HCT116 (cell line): ENCODE measurements around the gene PDC. TPM values are rescaled to one million over a fixed set of nuclear protein-coding genes. Genes with fewer than 3 reads are reported as not detected.

Experiments
- ATAC-seq: fragments of 200-7000 bp; cut with Tn5 transposase; 2 replicates; pipeline ENCODE4 v1.9.1; 2020; ENCODE audit warnings: mild to moderate bottlenecking, moderate library complexity
- BruUV-seq: library from RNA; stranded (reverse); fragments of 400-500 nt; replicated peaks from 2 replicates; lab custom pipeline; 2021; lab: Mats Ljungman, UMichigan
- CTCF ChIA-PET: fragments of 300-600 bp; sonication (Branson Sonifier 250); formaldehyde crosslinking; loops from one replicate; lab custom pipeline; 2021; ENCODE audit warnings: antibody characterized with exemption; lab: Charles Lee
- POLR2A ChIA-PET: fragments of 300-600, 350-600 bp; sonication (Branson Sonifier 250); formaldehyde crosslinking; loops from one replicate; lab custom pipeline; 2021; ENCODE audit warnings: antibody characterized with exemption; lab: Charles Lee
- RAD21 ChIA-PET, 2 experiments: fragments of 300-600 bp; sonication (Branson Sonifier 250); formaldehyde crosslinking; loops; one replicate each; lab custom pipeline; 2023; ENCODE audit warnings: low total read pairs in 2 of 2; ENCODE audit not compliant: uncharacterized antibody in 2 of 2, unreplicated experiment in 2 of 2, low non-redundant PET in 1 of 2; lab: Charles Lee
- DNase-seq: peaks from one replicate; pipeline ENCODE4 v3.0.0-alpha.2; 2010; ENCODE audit warnings: low read depth, low spot score
- H2AFZ ChIP-seq: fragments of 200-600 bp; shearing (Covaris generic), sonication (generic); 2 replicates; pipeline ENCODE4 v1.6.1; 2017; ENCODE audit warnings: low read depth, mixed run types, mixed read lengths, antibody characterized with exemption, low read length; ENCODE audit not compliant: poor library complexity, severe bottlenecking
- H3K27ac ChIP-seq: 2 replicates; pipeline ENCODE4 v1.5.1; 2012; ENCODE audit warnings: low read depth, low read length
- H3K27me3 ChIP-seq: fragments of 200-600 bp; sonication (generic); 2 replicates; pipeline ENCODE4 v1.6.1; 2016; ENCODE audit warnings: mixed run types, low read length, mixed read lengths; ENCODE audit not compliant: insufficient read depth
- H3K36me3 ChIP-seq, 2 experiments: fragments of 200-500 bp in 1 of 2; fragments of 200-600 bp in 1 of 2; sonication (Bioruptor generic) in 1 of 2; sonication (generic) in 1 of 2; 2 replicates each; pipeline versions ENCODE4 v1.5.1 to v1.6.1; 2014 to 2016; ENCODE audit warnings: low read length in 2 of 2, inconsistent platforms in 1 of 2, mixed read lengths in 1 of 2, mixed run types in 1 of 2; ENCODE audit not compliant: insufficient read depth in 2 of 2, control insufficient read depth in 1 of 2
- H3K4me1 ChIP-seq, 2 experiments: fragments of 200-600 bp in 1 of 2; sonication (generic) in 1 of 2; 2 replicates each; pipeline versions ENCODE4 v1.5.1 to v1.6.1; 2012 to 2017; ENCODE audit warnings: low read length in 2 of 2, inconsistent platforms in 1 of 2, mild to moderate bottlenecking in 1 of 2, mixed read lengths in 1 of 2, mixed run types in 1 of 2, moderate library complexity in 1 of 2; ENCODE audit not compliant: insufficient read depth in 2 of 2, control insufficient read depth in 1 of 2
- H3K4me2 ChIP-seq: fragments of 200-600 bp; sonication (generic); 2 replicates; pipeline ENCODE4 v1.6.1; 2017; ENCODE audit warnings: mixed run types, low read length, mixed read lengths
- H3K4me3 ChIP-seq, 2 experiments: fragments of 200-600 bp in 1 of 2; sonication (generic) in 1 of 2; replicated peaks in 1 of 2; 2 replicates each; pipeline ENCODE4 v1.5.1; 2011 to 2016; ENCODE audit warnings: low read length in 2 of 2, control low read depth in 1 of 2, low read depth in 1 of 2, mild to moderate bottlenecking in 1 of 2, mixed read lengths in 1 of 2, mixed run types in 1 of 2
- H3K79me2 ChIP-seq: fragments of 200-600 bp; sonication (generic); 2 replicates; pipeline ENCODE4 v1.6.1; 2017; ENCODE audit warnings: mild to moderate bottlenecking, mixed run types, low read length, moderate library complexity, mixed read lengths; ENCODE audit not compliant: insufficient read depth
- H3K9ac ChIP-seq: fragments of 200-600 bp; sonication (generic); 2 replicates; pipeline ENCODE4 v1.6.1; 2016; ENCODE audit warnings: low read length, mixed read lengths
- H3K9me2 ChIP-seq: fragments of 200-600 bp; sonication (generic), shearing (Covaris generic); 2 replicates; pipeline ENCODE4 v1.6.1; 2017; ENCODE audit warnings: mixed run types, mild to moderate bottlenecking, moderate library complexity; ENCODE audit not compliant: insufficient read depth
- H3K9me3 ChIP-seq, 2 experiments: fragments of 200-500 bp in 1 of 2; fragments of 200-600 bp in 1 of 2; sonication (Bioruptor generic) in 1 of 2; sonication (generic) in 1 of 2; 2 replicates each; pipeline ENCODE4 v1.6.1; 2014 to 2017; ENCODE audit warnings: low read length in 2 of 2, mixed read lengths in 2 of 2, inconsistent platforms in 1 of 2, low read depth in 1 of 2, mild to moderate bottlenecking in 1 of 2, mixed run types in 1 of 2, moderate library complexity in 1 of 2; ENCODE audit not compliant: control insufficient read depth in 1 of 2, insufficient read depth in 1 of 2
- H4K20me1 ChIP-seq: fragments of 200-600 bp; sonication (generic), shearing (Covaris generic); 2 replicates; pipeline ENCODE4 v1.6.1; 2017; ENCODE audit warnings: mixed run types, mild to moderate bottlenecking, moderate library complexity; ENCODE audit not compliant: insufficient read depth
- ELF1 ChIP-seq: IDR thresholded peaks from 2 replicates; pipeline ENCODE4 v1.6.1; 2012; ENCODE audit warnings: low read depth, borderline replicate concordance
- SIN3A ChIP-seq: IDR thresholded peaks from 2 replicates; pipeline ENCODE4 v1.6.1; 2012; ENCODE audit warnings: low read depth
- SRF ChIP-seq: IDR thresholded peaks from 2 replicates; pipeline ENCODE4 v1.6.1; 2012; ENCODE audit warnings: low read depth
- YY1 ChIP-seq: IDR thresholded peaks from 2 replicates; pipeline ENCODE4 v1.6.1; 2011; ENCODE audit warnings: low read length, low read depth, moderate library complexity, mild to moderate bottlenecking; ENCODE audit not compliant: insufficient replicate concordance; ENCODE audit errors: extremely low read depth
- ZNF274 ChIP-seq: fragments of 200-500 bp; sonication (Bioruptor generic); IDR thresholded peaks from 2 replicates; pipeline ENCODE4 v1.6.1; 2014; ENCODE audit warnings: mild to moderate bottlenecking, low read depth, low read length, inconsistent platforms
- intact Hi-C: fragments of 100-400 bp; cut with micrococcal nuclease; formaldehyde crosslinking; loops from 2 replicates; pipeline ENCODE4 v1.10.0; 2022
- total RNA-seq: library from RNA; stranded (reverse); gene quantifications from one replicate; pipeline ENCODE4 v1.2.1, GENCODE V29; 2021; ENCODE audit not compliant: unreplicated experiment
- TF ChIP-seq, protein P1 (sequence below): IDR thresholded peaks from 2 replicates; pipeline ENCODE4 v1.6.1; 2012
- TF ChIP-seq, protein P2 (sequence below): IDR thresholded peaks from 2 replicates; pipeline ENCODE4 v1.6.1; 2012
- TF ChIP-seq, protein P3 (sequence below): IDR thresholded peaks from 2 replicates; pipeline ENCODE4 v1.6.1; 2012; ENCODE audit warnings: low read depth

Gene PDC
- total RNA-seq, 1 experiment from 2014 or later: not detected

DNA sequence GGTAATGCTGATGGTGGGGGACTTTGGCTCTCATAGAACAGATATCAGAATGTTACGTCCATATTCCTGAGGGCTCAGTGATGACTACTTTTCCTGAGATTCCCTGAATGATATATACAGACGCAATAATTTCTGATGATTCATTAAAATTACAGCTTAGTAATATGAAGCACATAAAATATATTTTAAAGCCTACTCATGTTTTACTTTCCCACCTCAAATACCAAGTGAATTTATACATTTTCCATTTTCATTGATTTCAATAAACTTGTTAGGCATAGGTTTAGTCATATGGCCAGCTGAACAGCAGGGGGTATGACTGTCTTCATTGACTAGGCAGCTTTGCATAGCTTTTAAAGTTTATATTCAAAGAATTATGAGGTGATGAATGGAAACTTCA lies 26.2 kb upstream of the PDC start:
- no peak overlapping the region for H3K4me2 ChIP-seq
- POLR2A ChIA-PET: no interaction called here
- ATAC-seq: no peak

More for the DNA sequence above, 26.2 kb upstream of the PDC start:
- H3K9me2 ChIP-seq: no peaks in the 10 kb centered on the region
- no peaks in the 10 kb centered on the region for H3K27me3 ChIP-seq
- intact Hi-C loops: no loop called here
- H3K4me1 ChIP-seq: no peaks in the 10 kb centered on the region
- no peaks in the 10 kb centered on the region for H3K9me3 ChIP-seq
- no TSS peak for BruUV-seq
- no peak overlapping the region for H3K4me3 ChIP-seq
- no peak for DNase-seq
- H3K27ac ChIP-seq: no peak overlapping the region
- ChIA-PET RAD21 (no interaction called here), CTCF (no interaction called here)
- no peak overlapping the region for H2AFZ ChIP-seq
- H4K20me1 ChIP-seq: no peaks in the 10 kb centered on the region
- H3K79me2 ChIP-seq: no peaks in the 10 kb centered on the region
- no peaks in the 10 kb centered on the region for H3K36me3 ChIP-seq
- TF ChIP-seq, protein P1, sequence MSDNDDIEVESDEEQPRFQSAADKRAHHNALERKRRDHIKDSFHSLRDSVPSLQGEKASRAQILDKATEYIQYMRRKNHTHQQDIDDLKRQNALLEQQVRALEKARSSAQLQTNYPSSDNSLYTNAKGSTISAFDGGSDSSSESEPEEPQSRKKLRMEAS: no peak
- TF ChIP-seq YY1 (no peak), ZNF274 (no peak), SIN3A (no peak), ELF1 (no peak), SRF (no peak)
- TF ChIP-seq, protein P2, sequence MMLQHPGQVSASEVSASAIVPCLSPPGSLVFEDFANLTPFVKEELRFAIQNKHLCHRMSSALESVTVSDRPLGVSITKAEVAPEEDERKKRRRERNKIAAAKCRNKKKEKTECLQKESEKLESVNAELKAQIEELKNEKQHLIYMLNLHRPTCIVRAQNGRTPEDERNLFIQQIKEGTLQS: no peak
- TF ChIP-seq, protein P3, sequence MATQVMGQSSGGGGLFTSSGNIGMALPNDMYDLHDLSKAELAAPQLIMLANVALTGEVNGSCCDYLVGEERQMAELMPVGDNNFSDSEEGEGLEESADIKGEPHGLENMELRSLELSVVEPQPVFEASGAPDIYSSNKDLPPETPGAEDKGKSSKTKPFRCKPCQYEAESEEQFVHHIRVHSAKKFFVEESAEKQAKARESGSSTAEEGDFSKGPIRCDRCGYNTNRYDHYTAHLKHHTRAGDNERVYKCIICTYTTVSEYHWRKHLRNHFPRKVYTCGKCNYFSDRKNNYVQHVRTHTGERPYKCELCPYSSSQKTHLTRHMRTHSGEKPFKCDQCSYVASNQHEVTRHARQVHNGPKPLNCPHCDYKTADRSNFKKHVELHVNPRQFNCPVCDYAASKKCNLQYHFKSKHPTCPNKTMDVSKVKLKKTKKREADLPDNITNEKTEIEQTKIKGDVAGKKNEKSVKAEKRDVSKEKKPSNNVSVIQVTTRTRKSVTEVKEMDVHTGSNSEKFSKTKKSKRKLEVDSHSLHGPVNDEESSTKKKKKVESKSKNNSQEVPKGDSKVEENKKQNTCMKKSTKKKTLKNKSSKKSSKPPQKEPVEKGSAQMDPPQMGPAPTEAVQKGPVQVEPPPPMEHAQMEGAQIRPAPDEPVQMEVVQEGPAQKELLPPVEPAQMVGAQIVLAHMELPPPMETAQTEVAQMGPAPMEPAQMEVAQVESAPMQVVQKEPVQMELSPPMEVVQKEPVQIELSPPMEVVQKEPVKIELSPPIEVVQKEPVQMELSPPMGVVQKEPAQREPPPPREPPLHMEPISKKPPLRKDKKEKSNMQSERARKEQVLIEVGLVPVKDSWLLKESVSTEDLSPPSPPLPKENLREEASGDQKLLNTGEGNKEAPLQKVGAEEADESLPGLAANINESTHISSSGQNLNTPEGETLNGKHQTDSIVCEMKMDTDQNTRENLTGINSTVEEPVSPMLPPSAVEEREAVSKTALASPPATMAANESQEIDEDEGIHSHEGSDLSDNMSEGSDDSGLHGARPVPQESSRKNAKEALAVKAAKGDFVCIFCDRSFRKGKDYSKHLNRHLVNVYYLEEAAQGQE: no peak
- H3K9ac ChIP-seq: no peak overlapping the region
